WTC11 (cell line): ENCODE measurements around the gene BAIAP2. TPM values are rescaled to one million over a fixed set of nuclear protein-coding genes. Genes with fewer than 3 reads are reported as not detected.

Source experiments
- ATAC-seq: fragments of 200-7000 bp; cut with Tn5 transposase; 2 replicates; pipeline ENCODE4 v1.10.0; 2021; ENCODE audit warnings: mild to moderate bottlenecking, moderate library complexity
- CTCF ChIA-PET: fragments of 300-600 bp; sonication (Branson Sonifier 250); formaldehyde crosslinking; loops from one replicate; lab custom pipeline; 2021; ENCODE audit warnings: antibody characterized with exemption; lab: Charles Lee
- POLR2A ChIA-PET: fragments of 350-600 bp; sonication (Branson Sonifier 250); formaldehyde crosslinking; loops from one replicate; lab custom pipeline; 2021; ENCODE audit warnings: antibody characterized with exemption; lab: Charles Lee
- DNase-seq: peaks from one replicate; pipeline ENCODE4 v3.0.0; 2021; ENCODE audit warnings: low spot score
- H3K27ac Mint-ChIP-seq: 2 replicates; pipeline ENCODE4 v1.8.0; 2021; ENCODE audit warnings: mixed read lengths
- H3K27me3 Mint-ChIP-seq: 2 replicates; pipeline ENCODE4 v1.8.0; 2021; ENCODE audit warnings: low read depth, mild to moderate bottlenecking, moderate library complexity, mixed read lengths
- H3K36me3 Mint-ChIP-seq: 2 replicates; pipeline ENCODE4 v1.8.0; 2021; ENCODE audit warnings: mixed read lengths
- H3K4me1 Mint-ChIP-seq: 2 replicates; pipeline ENCODE4 v1.8.0; 2022; ENCODE audit warnings: mixed read lengths
- H3K4me3 Mint-ChIP-seq: 2 replicates; pipeline ENCODE4 v1.8.0; 2021; ENCODE audit warnings: mild to moderate bottlenecking, moderate library complexity, mixed read lengths
- H3K9me3 Mint-ChIP-seq: 2 replicates; pipeline ENCODE4 v1.8.0; 2021; ENCODE audit warnings: mixed read lengths
- ATF1 ChIP-seq: sonication (generic); formaldehyde crosslinking; IDR thresholded peaks from 2 replicates; pipeline ENCODE4 v1.8.1; 2023; ENCODE audit warnings: mild to moderate bottlenecking, moderate library complexity, missing genetic modification reagents
- FOXK1 ChIP-seq: sonication (generic); formaldehyde crosslinking; IDR thresholded peaks from 2 replicates; pipeline ENCODE4 v1.8.0; 2022; ENCODE audit warnings: mild to moderate bottlenecking, moderate library complexity, missing genetic modification reagents
- IRF1 ChIP-seq: sonication (generic); formaldehyde crosslinking; IDR thresholded peaks from 2 replicates; pipeline ENCODE4 v1.8.0; 2023; ENCODE audit warnings: missing genetic modification reagents
- KAT7 ChIP-seq: sonication (generic); formaldehyde crosslinking; IDR thresholded peaks from 2 replicates; pipeline ENCODE4 v1.8.1; 2023; ENCODE audit warnings: missing genetic modification reagents, mild to moderate bottlenecking, borderline replicate concordance
- NFYB ChIP-seq: sonication (generic); formaldehyde crosslinking; conservative IDR thresholded peaks from 2 replicates; pipeline ENCODE4 v1.8.0; 2022; ENCODE audit warnings: low read depth, missing genetic modification reagents
- OVOL2 ChIP-seq: fragments of 250-450 bp; sonication (Bioruptor Pico); IDR thresholded peaks from 2 replicates; pipeline ENCODE4 v1.9.0; 2021; ENCODE audit warnings: mild to moderate bottlenecking, borderline replicate concordance
- PRDM15 ChIP-seq: sonication (generic); formaldehyde crosslinking; IDR thresholded peaks from 2 replicates; pipeline ENCODE4 v1.8.0; 2022; ENCODE audit warnings: missing genetic modification reagents
- RORB ChIP-seq: fragments of 250-450 bp; sonication (Bioruptor Pico); IDR thresholded peaks from 2 replicates; pipeline ENCODE4 v1.9.0; 2021; ENCODE audit warnings: mild to moderate bottlenecking
- ZNF121 ChIP-seq: sonication (generic); formaldehyde crosslinking; IDR thresholded peaks from 2 replicates; pipeline ENCODE4 v1.8.0; 2023; ENCODE audit warnings: missing genetic modification reagents
- ZNF219 ChIP-seq: sonication (generic); formaldehyde crosslinking; IDR thresholded peaks from 2 replicates; pipeline ENCODE4 v1.8.0; 2023; ENCODE audit warnings: missing genetic modification reagents, mild to moderate bottlenecking, borderline replicate concordance
- ZNF232 ChIP-seq: sonication (generic); formaldehyde crosslinking; IDR thresholded peaks from 2 replicates; pipeline ENCODE4 v1.8.0; 2022; ENCODE audit warnings: mild to moderate bottlenecking, missing genetic modification reagents
- ZNF263 ChIP-seq: sonication (generic); formaldehyde crosslinking; IDR thresholded peaks from 2 replicates; pipeline ENCODE4 v1.8.1; 2022; ENCODE audit warnings: low read depth, mild to moderate bottlenecking, moderate library complexity, missing genetic modification reagents
- total RNA-seq: library from RNA; stranded (reverse); gene quantifications from 3 replicates; pipeline ENCODE4 v1.2.3, GENCODE V29; 2021
- TF ChIP-seq, protein P1 (sequence below): sonication (generic); formaldehyde crosslinking; IDR thresholded peaks from 2 replicates; pipeline ENCODE4 v1.8.0; 2022; ENCODE audit warnings: mild to moderate bottlenecking, missing genetic modification reagents
- TF ChIP-seq, protein P2 (sequence below): sonication (generic); formaldehyde crosslinking; IDR thresholded peaks from 2 replicates; pipeline ENCODE4 v1.8.1; 2022; ENCODE audit warnings: low read depth, missing genetic modification reagents, borderline replicate concordance
- TF ChIP-seq, protein P3 (sequence below): sonication (generic); formaldehyde crosslinking; IDR thresholded peaks from 2 replicates; pipeline ENCODE4 v1.8.0; 2023; ENCODE audit warnings: mild to moderate bottlenecking, missing genetic modification reagents
- TF ChIP-seq, protein P4 (sequence below): fragments of 250-450 bp; sonication (Bioruptor Pico); IDR thresholded peaks from 2 replicates; pipeline ENCODE4 v1.9.0; 2021; ENCODE audit warnings: moderate library complexity, mild to moderate bottlenecking, inconsistent platforms, borderline replicate concordance
- TF ChIP-seq, protein P5 (sequence below): fragments of 250-450 bp; sonication (Bioruptor Pico); IDR thresholded peaks from 2 replicates; pipeline ENCODE4 v1.9.0; 2021; ENCODE audit warnings: mild to moderate bottlenecking, borderline replicate concordance
- TF ChIP-seq, protein P6 (sequence below): sonication (generic); formaldehyde crosslinking; IDR thresholded peaks from 2 replicates; pipeline ENCODE4 v1.8.1; 2023; ENCODE audit warnings: mild to moderate bottlenecking, moderate library complexity, missing genetic modification reagents

The BAIAP2 gene
- total RNA-seq, 1 experiment from 2014 or later = 20.7 TPM

DNA sequence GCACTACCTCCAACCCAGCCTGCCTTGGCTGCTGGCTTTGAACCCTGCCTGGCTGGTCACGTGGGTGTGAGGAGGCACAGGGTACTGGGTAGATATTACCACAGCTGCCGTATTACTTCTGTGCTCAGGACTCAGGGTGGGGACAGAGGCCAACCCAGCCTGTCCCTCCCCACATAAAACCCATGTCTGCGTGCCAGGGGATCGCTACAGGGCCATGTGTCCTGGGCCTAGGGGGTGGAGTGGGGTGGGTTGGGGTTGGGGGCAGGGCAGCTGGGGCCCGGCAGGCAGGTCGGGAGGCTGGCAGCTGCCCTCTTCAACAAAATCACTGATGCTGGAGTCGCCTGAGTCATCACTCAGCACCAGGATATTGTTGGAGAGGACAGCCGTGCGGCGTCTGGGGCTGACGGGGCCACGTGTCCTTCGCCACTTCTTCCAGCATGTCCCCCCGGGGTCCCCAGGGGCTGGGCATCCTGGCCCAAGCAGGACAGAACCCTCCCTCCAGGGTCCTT, 90.7 kb downstream of the BAIAP2 start (continued):
- TF ChIP-seq PRDM15 (CRISPR knock-in tag) (no peak), OVOL2 (CRISPR knock-in tag) (no peak)
- TF ChIP-seq, protein P1, sequence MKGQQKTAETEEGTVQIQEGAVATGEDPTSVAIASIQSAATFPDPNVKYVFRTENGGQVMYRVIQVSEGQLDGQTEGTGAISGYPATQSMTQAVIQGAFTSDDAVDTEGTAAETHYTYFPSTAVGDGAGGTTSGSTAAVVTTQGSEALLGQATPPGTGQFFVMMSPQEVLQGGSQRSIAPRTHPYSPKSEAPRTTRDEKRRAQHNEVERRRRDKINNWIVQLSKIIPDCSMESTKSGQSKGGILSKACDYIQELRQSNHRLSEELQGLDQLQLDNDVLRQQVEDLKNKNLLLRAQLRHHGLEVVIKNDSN = no peak
- TF ChIP-seq, all 79 proteins: peak for 0

DNA sequence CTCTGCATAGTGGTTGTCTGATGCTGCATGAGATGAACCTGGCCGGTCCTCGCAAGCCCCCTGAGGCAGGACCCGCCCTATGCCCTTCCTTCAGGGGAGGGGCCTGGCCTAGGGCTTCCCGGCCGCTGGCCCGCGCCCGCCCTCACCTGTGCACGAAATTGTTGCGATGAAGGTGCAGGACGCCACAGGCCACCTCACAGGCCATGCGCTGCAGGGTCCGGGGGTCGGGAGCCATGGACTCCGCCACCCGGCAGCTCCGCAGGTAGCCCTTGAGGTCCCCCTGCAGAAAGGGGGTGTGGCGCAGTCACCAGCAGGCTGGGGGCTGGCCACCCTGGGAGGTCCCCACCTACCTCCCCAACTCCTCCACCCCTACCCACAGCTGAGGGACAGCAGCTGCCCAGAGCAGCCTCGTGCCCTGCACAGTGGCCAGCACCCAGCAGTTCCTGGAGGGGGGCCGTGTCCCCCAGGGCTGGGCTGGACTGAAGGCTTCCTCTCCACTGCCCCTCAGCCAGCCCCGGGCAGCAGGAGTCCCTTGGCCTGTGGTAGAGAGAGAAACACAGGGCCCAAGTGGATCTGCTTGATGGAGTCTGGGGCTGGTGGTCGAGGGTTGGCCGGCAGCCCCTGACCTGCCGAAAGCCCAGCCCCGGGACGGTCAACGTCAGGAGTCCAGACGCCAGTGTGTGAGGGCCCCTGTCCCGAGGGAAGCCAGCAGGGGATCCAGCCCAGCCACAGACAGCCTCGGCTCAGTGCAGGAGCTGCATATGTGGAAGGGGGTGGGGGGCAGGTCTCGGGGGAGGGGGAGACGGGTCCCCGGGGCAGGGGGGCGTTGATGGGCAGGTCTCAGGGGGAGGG, 91.6 kb downstream of the BAIAP2 start:
- CTCF ChIA-PET = no interaction called here
- no peak for ATAC-seq
- H3K9me3 Mint-ChIP-seq = no peaks in the 10 kb centered on the region
- H3K27ac Mint-ChIP-seq = no peak overlapping the region
- H3K27me3 Mint-ChIP-seq = peaks cover 4% of the 10 kb centered on the region
- H3K4me1 Mint-ChIP-seq = no peaks in the 10 kb centered on the region
- POLR2A ChIA-PET = no interaction called here
- no peaks in the 10 kb centered on the region for H3K36me3 Mint-ChIP-seq
- no peak overlapping the region for H3K4me3 Mint-ChIP-seq
- no peak for DNase-seq
- TF ChIP-seq, protein P2, sequence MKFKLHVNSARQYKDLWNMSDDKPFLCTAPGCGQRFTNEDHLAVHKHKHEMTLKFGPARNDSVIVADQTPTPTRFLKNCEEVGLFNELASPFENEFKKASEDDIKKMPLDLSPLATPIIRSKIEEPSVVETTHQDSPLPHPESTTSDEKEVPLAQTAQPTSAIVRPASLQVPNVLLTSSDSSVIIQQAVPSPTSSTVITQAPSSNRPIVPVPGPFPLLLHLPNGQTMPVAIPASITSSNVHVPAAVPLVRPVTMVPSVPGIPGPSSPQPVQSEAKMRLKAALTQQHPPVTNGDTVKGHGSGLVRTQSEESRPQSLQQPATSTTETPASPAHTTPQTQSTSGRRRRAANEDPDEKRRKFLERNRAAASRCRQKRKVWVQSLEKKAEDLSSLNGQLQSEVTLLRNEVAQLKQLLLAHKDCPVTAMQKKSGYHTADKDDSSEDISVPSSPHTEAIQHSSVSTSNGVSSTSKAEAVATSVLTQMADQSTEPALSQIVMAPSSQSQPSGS (CRISPR knock-in tag) = no peak
- TF ChIP-seq ZNF219 (CRISPR knock-in tag) (no peak), RORB (CRISPR knock-in tag) (no peak), NFYB (CRISPR knock-in tag) (no peak), ZNF263 (CRISPR knock-in tag) (no peak), ATF1 (CRISPR knock-in tag) (no peak), FOXK1 (CRISPR knock-in tag) (no peak), KAT7 (CRISPR knock-in tag) (no peak), ZNF121 (CRISPR knock-in tag) (no peak), ZNF232 (no peak), IRF1 (CRISPR knock-in tag) (no peak)
- TF ChIP-seq, protein P3, sequence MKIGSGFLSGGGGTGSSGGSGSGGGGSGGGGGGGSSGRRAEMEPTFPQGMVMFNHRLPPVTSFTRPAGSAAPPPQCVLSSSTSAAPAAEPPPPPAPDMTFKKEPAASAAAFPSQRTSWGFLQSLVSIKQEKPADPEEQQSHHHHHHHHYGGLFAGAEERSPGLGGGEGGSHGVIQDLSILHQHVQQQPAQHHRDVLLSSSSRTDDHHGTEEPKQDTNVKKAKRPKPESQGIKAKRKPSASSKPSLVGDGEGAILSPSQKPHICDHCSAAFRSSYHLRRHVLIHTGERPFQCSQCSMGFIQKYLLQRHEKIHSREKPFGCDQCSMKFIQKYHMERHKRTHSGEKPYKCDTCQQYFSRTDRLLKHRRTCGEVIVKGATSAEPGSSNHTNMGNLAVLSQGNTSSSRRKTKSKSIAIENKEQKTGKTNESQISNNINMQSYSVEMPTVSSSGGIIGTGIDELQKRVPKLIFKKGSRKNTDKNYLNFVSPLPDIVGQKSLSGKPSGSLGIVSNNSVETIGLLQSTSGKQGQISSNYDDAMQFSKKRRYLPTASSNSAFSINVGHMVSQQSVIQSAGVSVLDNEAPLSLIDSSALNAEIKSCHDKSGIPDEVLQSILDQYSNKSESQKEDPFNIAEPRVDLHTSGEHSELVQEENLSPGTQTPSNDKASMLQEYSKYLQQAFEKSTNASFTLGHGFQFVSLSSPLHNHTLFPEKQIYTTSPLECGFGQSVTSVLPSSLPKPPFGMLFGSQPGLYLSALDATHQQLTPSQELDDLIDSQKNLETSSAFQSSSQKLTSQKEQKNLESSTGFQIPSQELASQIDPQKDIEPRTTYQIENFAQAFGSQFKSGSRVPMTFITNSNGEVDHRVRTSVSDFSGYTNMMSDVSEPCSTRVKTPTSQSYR = no peak
- TF ChIP-seq, protein P4, sequence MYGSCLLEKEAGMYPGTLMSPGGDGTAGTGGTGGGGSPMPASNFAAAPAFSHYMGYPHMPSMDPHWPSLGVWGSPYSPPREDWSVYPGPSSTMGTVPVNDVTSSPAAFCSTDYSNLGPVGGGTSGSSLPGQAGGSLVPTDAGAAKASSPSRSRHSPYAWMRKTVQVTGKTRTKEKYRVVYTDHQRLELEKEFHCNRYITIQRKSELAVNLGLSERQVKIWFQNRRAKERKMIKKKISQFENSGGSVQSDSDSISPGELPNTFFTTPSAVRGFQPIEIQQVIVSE = no peak
- TF ChIP-seq, protein P5, sequence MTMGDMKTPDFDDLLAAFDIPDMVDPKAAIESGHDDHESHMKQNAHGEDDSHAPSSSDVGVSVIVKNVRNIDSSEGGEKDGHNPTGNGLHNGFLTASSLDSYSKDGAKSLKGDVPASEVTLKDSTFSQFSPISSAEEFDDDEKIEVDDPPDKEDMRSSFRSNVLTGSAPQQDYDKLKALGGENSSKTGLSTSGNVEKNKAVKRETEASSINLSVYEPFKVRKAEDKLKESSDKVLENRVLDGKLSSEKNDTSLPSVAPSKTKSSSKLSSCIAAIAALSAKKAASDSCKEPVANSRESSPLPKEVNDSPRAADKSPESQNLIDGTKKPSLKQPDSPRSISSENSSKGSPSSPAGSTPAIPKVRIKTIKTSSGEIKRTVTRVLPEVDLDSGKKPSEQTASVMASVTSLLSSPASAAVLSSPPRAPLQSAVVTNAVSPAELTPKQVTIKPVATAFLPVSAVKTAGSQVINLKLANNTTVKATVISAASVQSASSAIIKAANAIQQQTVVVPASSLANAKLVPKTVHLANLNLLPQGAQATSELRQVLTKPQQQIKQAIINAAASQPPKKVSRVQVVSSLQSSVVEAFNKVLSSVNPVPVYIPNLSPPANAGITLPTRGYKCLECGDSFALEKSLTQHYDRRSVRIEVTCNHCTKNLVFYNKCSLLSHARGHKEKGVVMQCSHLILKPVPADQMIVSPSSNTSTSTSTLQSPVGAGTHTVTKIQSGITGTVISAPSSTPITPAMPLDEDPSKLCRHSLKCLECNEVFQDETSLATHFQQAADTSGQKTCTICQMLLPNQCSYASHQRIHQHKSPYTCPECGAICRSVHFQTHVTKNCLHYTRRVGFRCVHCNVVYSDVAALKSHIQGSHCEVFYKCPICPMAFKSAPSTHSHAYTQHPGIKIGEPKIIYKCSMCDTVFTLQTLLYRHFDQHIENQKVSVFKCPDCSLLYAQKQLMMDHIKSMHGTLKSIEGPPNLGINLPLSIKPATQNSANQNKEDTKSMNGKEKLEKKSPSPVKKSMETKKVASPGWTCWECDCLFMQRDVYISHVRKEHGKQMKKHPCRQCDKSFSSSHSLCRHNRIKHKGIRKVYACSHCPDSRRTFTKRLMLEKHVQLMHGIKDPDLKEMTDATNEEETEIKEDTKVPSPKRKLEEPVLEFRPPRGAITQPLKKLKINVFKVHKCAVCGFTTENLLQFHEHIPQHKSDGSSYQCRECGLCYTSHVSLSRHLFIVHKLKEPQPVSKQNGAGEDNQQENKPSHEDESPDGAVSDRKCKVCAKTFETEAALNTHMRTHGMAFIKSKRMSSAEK (CRISPR knock-in tag) = no peak
- TF ChIP-seq, protein P6, sequence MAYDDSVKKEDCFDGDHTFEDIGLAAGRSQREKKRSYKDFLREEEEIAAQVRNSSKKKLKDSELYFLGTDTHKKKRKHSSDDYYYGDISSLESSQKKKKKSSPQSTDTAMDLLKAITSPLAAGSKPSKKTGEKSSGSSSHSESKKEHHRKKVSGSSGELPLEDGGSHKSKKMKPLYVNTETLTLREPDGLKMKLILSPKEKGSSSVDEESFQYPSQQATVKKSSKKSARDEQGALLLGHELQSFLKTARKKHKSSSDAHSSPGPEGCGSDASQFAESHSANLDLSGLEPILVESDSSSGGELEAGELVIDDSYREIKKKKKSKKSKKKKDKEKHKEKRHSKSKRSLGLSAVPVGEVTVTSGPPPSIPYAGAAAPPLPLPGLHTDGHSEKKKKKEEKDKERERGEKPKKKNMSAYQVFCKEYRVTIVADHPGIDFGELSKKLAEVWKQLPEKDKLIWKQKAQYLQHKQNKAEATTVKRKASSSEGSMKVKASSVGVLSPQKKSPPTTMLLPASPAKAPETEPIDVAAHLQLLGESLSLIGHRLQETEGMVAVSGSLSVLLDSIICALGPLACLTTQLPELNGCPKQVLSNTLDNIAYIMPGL = no peak
